GM12878 (cell line): ENCODE measurements around the gene MACROD2. TPM values are rescaled to one million over a fixed set of nuclear protein-coding genes. Genes with fewer than 3 reads are reported as not detected.

Experiments
- ATAC-seq: fragments of 200-7000 bp; cut with Tn5 transposase; 3 replicates; pipeline ENCODE4 v1.9.1; 2020; ENCODE audit warnings: mild to moderate bottlenecking, moderate library complexity
- BruUV-seq: library from RNA; stranded (reverse); fragments of 400-500 nt; replicated peaks from 2 replicates; lab custom pipeline; 2021; lab: Mats Ljungman, UMichigan
- CTCF ChIA-PET: fragments of 300-600 bp; sonication (Branson Sonifier 250); formaldehyde crosslinking; extraction: SDS; loops from one replicate; lab custom pipeline; 2021; ENCODE audit warnings: inconsistent platforms; lab: Yijun Ruan, JAX
- POLR2A ChIA-PET: fragments of 350-600 bp; formaldehyde crosslinking; extraction: SDS; loops from one replicate; lab custom pipeline; 2021; ENCODE audit warnings: inconsistent platforms; lab: Charles Lee
- RAD21 ChIA-PET: fragments of 300-600 bp; sonication (Branson Sonifier 250); formaldehyde crosslinking; loops from one replicate; lab custom pipeline; 2023; ENCODE audit warnings: antibody characterized with exemption; ENCODE audit not compliant: unreplicated experiment; lab: Charles Lee
- SMC1A ChIA-PET: fragments of 300-600 bp; sonication (Branson Sonifier 250); formaldehyde crosslinking; loops from one replicate; lab custom pipeline; 2023; ENCODE audit not compliant: unreplicated experiment, uncharacterized antibody; lab: Charles Lee
- DNase-seq: peaks from one replicate; pipeline ENCODE4 v3.0.0-alpha.2; 2011; ENCODE audit warnings: low read depth, low spot score
- FAIRE-seq: peaks from 3 replicates; lab custom pipeline; 2011; peaks lifted over from hg19 to GRCh38; lab: Jason Lieb, UNC
- H2AFZ ChIP-seq: 2 replicates; pipeline ENCODE4 v1.6.0; 2011; ENCODE audit warnings: low read depth, low read length, control low read depth; ENCODE audit not compliant: control insufficient read depth
- H3K27ac ChIP-seq: 2 replicates; pipeline ENCODE4 v1.5.1; 2011; ENCODE audit warnings: control low read depth; ENCODE audit not compliant: control insufficient read depth, insufficient read depth
- H3K27me3 ChIP-seq, 2 experiments: replicated peaks in 1 of 2; 2 replicates each; pipeline versions ENCODE4 v1.6.0 to v1.6.1; 2011; ENCODE audit warnings: low read length in 1 of 2; ENCODE audit not compliant: control insufficient read depth in 2 of 2, insufficient read depth in 2 of 2
- H3K36me3 ChIP-seq, 2 experiments: 2 replicates each; pipeline ENCODE4 v1.5.1; 2011; ENCODE audit warnings: low read length in 1 of 2; ENCODE audit not compliant: control insufficient read depth in 2 of 2, insufficient read depth in 2 of 2
- H3K4me1 ChIP-seq: 2 replicates; pipeline ENCODE4 v1.6.1; 2011; ENCODE audit warnings: mild to moderate bottlenecking, low read length, moderate library complexity, mixed read lengths; ENCODE audit not compliant: control insufficient read depth, insufficient read depth
- H3K4me2 ChIP-seq: 2 replicates; pipeline ENCODE4 v1.6.0; 2011; ENCODE audit warnings: control low read depth; ENCODE audit not compliant: control insufficient read depth, insufficient read depth
- H3K4me3 ChIP-seq: fragments of 200-600 bp; sonication (generic); 2 replicates; pipeline ENCODE4 v1.5.1; 2016
- H3K79me2 ChIP-seq: 2 replicates; pipeline ENCODE4 v1.6.0; 2011; ENCODE audit warnings: low read length; ENCODE audit not compliant: control insufficient read depth, insufficient read depth
- H3K9ac ChIP-seq: 2 replicates; pipeline ENCODE4 v1.8.0; 2011; ENCODE audit warnings: low read length, control low read depth, mixed read lengths; ENCODE audit not compliant: control insufficient read depth, insufficient read depth
- H3K9me3 ChIP-seq: replicated peaks from 3 replicates; pipeline ENCODE4 v1.5.1; 2011; ENCODE audit warnings: mild to moderate bottlenecking, low read length; ENCODE audit not compliant: control insufficient read depth, insufficient read depth
- H4K20me1 ChIP-seq: 2 replicates; pipeline ENCODE4 v1.6.0; 2011; ENCODE audit not compliant: control insufficient read depth, insufficient read depth
- CBX3 ChIP-seq: fragments of 200-600 bp; sonication (generic); IDR thresholded peaks from 2 replicates; pipeline ENCODE4 v1.6.1; 2016; ENCODE audit warnings: low read depth, borderline replicate concordance
- CREB1 ChIP-seq: IDR thresholded peaks from 2 replicates; pipeline ENCODE4 v1.6.1; 2012; ENCODE audit warnings: low read depth, mild to moderate bottlenecking, inconsistent platforms
- JUNB ChIP-seq: IDR thresholded peaks from 2 replicates; pipeline ENCODE4 v1.6.1; 2016; ENCODE audit warnings: antibody characterized with exemption, mild to moderate bottlenecking
- MTA2 ChIP-seq: fragments of 450-650 bp; IDR thresholded peaks from 2 replicates; pipeline ENCODE4 v1.6.1; 2016; ENCODE audit warnings: low read depth, mild to moderate bottlenecking, moderate library complexity
- RBBP5 ChIP-seq: fragments of 200-600 bp; sonication (generic); conservative IDR thresholded peaks from 2 replicates; pipeline ENCODE4 v1.6.1; 2016
- SREBF1 ChIP-seq: IDR thresholded peaks from 2 replicates; pipeline ENCODE4 v1.6.1; 2012; ENCODE audit warnings: mild to moderate bottlenecking, low read length
- TBL1XR1 ChIP-seq: IDR thresholded peaks from 2 replicates; pipeline ENCODE4 v1.6.1; 2012; ENCODE audit warnings: low read depth, low read length, improper control_type of control experiment
- YBX1 ChIP-seq: fragments of 450-650 bp; IDR thresholded peaks from 2 replicates; pipeline ENCODE4 v1.6.1; 2016; ENCODE audit warnings: antibody characterized with exemption
- ZNF217 ChIP-seq: fragments of 450-650 bp; IDR thresholded peaks from 2 replicates; pipeline ENCODE4 v1.6.1; 2017; ENCODE audit warnings: antibody characterized with exemption, mild to moderate bottlenecking
- WGBS: methylation state at CpG from one replicate; pipeline ENCODE4 v1.1.6; 2016; ENCODE audit warnings: low lambda C conversion rate; ENCODE audit not compliant: insufficient replicate concordance, insufficient coverage; ENCODE audit errors: missing lambda C conversion rate; 5-methylcytosine and 5-hydroxymethylcytosine counted together
- in situ Hi-C: fragments of 300-500 bp; cut with MboI; formaldehyde crosslinking; loops from 9 replicates; pipeline ENCODE4 v1.14.3; 2018; ENCODE audit warnings: mixed read lengths
- intact Hi-C: fragments of 100-400 bp; cut with micrococcal nuclease; formaldehyde crosslinking; loops from one replicate; pipeline ENCODE4 v1.14.2; 2022; ENCODE audit not compliant: unreplicated experiment
- polyA plus RNA-seq, 11 experiments: library from polyadenylated mRNA; depleted of rRNA in 4 of 11; unstranded in 6 of 11; stranded (reverse) in 5 of 11; fragments of >200 nt; fragmentation: Nextera tagmentation in 4 of 11; fragmentation: Illumina TruSeq in 1 of 11; extraction: Ambion mirVana in 4 of 11; extraction: Trizol in 1 of 11; gene quantifications; 1 replicate in 1 of 11; 2 replicates in 10 of 11; pipeline versions ENCODE4 v1.2.1 to v1.2.3, GENCODE V29; 2011 to 2016; ENCODE audit warnings: inconsistent platforms in 2 of 11, missing spikeins in 2 of 11, low read depth in 1 of 11
- total RNA-seq, 4 experiments: library from RNA; depleted of rRNA in 3 of 4; stranded (reverse); fragments of >200 nt in 3 of 4; fragmentation: Illumina TruSeq in 1 of 4; extraction: Trizol in 1 of 4; gene quantifications; 2 replicates each; pipeline versions ENCODE4 v1.2.1 to v1.2.3, GENCODE V29; 2013 to 2021
- TF ChIP-seq, protein P1 (sequence below): IDR thresholded peaks from 2 replicates; pipeline ENCODE4 v1.6.1; 2011; ENCODE audit warnings: low read depth, mild to moderate bottlenecking, low read length, moderate library complexity, borderline replicate concordance; ENCODE audit errors: extremely low read depth
- TF ChIP-seq, protein P2 (sequence below): IDR thresholded peaks from 2 replicates; pipeline ENCODE4 v1.6.1; 2011; ENCODE audit warnings: low read depth, low read length, improper control_type of control experiment, borderline replicate concordance
- TF ChIP-seq, protein P3 (sequence below): fragments of 450-650 bp; IDR thresholded peaks from 2 replicates; pipeline ENCODE4 v1.6.1; 2016; ENCODE audit warnings: mild to moderate bottlenecking

MACROD2 gene
- total and polyA plus RNA-seq, 10 of the 15 experiments (the other 5 are each of a cell fraction or from before 2014, with no cell fraction given) = 1.1 to 21.5 (median 2.2) TPM

DNA sequence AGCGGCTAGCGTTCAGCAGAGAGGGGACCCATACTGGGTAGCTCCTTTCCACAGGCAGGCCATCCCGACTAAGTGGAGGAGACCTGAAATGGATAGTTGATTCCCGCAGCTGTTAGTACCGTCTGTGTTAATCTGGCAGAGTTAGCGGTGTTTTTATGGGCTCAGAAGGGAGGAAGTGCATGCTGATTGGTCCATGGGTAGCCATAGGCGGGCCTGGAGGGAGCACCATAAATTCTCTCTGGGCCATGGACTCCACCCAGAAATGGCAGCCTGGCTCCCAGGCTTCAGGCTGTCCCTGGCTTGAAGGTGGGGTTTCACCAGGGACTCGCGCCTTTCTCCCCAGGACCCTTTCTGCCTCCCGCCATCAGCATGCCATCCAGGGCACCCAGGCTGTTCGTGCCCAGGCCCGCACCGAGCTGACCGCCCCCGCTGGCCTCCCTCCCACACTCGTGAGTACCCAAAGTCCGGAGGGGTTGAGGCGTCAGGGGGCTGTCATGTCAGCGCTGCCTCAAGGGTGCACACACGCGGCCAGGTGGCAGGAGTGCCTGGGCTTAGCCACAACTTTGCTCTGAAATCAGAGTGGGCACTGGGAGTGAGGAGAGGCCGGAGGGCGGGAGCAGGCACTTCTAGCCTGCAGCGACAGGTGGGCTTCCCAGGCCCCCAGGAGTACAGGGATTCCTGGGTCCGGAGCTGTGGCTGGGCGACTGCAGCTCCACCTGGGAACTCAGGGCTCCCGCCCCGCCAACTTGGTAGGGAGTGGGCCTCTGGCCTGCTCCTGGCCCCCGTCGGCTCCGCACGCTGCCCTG is 1036.4 kb downstream of the MACROD2 start:
- 71% methylated on average over 31 of the region's 32 CpGs for WGBS
- Histone ChIP-seq H3K4me2 (no peak overlapping the region), H3K4me1 (no peaks in the 10 kb centered on the region), H3K4me3 (no peak overlapping the region), H3K27me3 (no peaks in the 10 kb centered on the region), H3K79me2 (no peaks in the 10 kb centered on the region), H3K27ac (no peak overlapping the region), H3K9ac (no peak overlapping the region), H3K9me3 (no peaks in the 10 kb centered on the region; the same call in 2 of the 3 replicates), H4K20me1 (no peaks in the 10 kb centered on the region), H2AFZ (no peak overlapping the region), H3K36me3 (no peaks in the 10 kb centered on the region)
- intact Hi-C loops (no loop called here), in situ Hi-C loops (no loop called here)
- TF ChIP-seq YBX1 = no peak
- no peak for TF ChIP-seq MTA2
- TF ChIP-seq ZNF217 = no peak
- TF ChIP-seq JUNB = no peak
- TF ChIP-seq, protein P1, sequence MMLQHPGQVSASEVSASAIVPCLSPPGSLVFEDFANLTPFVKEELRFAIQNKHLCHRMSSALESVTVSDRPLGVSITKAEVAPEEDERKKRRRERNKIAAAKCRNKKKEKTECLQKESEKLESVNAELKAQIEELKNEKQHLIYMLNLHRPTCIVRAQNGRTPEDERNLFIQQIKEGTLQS = no peak
- TF ChIP-seq TBL1XR1 = no peak
- TF ChIP-seq, protein P2, sequence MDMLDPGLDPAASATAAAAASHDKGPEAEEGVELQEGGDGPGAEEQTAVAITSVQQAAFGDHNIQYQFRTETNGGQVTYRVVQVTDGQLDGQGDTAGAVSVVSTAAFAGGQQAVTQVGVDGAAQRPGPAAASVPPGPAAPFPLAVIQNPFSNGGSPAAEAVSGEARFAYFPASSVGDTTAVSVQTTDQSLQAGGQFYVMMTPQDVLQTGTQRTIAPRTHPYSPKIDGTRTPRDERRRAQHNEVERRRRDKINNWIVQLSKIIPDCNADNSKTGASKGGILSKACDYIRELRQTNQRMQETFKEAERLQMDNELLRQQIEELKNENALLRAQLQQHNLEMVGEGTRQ = no peak
- TF ChIP-seq, protein P3, sequence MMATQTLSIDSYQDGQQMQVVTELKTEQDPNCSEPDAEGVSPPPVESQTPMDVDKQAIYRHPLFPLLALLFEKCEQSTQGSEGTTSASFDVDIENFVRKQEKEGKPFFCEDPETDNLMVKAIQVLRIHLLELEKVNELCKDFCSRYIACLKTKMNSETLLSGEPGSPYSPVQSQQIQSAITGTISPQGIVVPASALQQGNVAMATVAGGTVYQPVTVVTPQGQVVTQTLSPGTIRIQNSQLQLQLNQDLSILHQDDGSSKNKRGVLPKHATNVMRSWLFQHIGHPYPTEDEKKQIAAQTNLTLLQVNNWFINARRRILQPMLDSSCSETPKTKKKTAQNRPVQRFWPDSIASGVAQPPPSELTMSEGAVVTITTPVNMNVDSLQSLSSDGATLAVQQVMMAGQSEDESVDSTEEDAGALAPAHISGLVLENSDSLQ = no peak
- TF ChIP-seq CREB1 = no peak
- no peak for TF ChIP-seq RBBP5
- TF ChIP-seq SREBF1 = no peak
- TF ChIP-seq CBX3 = no peak
- ChIA-PET CTCF (no interaction called here), POLR2A (no interaction called here), RAD21 (no interaction called here), SMC1A (no interaction called here)
- BruUV-seq = no TSS peak
- FAIRE-seq (no peak), ATAC-seq (no peak), DNase-seq (no peak)
